Activated naive CD4-positive, alpha-beta T cell treated with anti-CD3 and anti-CD28 coated beads for 36 hours (primary cell): ENCODE measurements around the gene TPPP2. TPM values are rescaled to one million over a fixed set of nuclear protein-coding genes. Genes with fewer than 3 reads are reported as not detected.

Source experiments
- CTCF ChIA-PET: fragments of 350-600 bp; sonication (Branson Sonifier 250); formaldehyde crosslinking; loops from one replicate; lab custom pipeline; 2021; ENCODE audit warnings: antibody characterized with exemption; lab: Charles Lee
- DNase-seq: peaks from one replicate; pipeline ENCODE4 v3.0.0-alpha.2; 2020
- H3K27ac Mint-ChIP-seq: one replicate; pipeline ENCODE4 v1.8.0; 2021; ENCODE audit warnings: mild to moderate bottlenecking, mixed read lengths
- H3K27me3 Mint-ChIP-seq: one replicate; pipeline ENCODE4 v1.8.0; 2021; ENCODE audit warnings: low read depth, mixed read lengths
- H3K36me3 Mint-ChIP-seq: one replicate; pipeline ENCODE4 v1.8.0; 2021; ENCODE audit warnings: low read depth, mixed read lengths
- H3K4me1 Mint-ChIP-seq: one replicate; pipeline ENCODE4 v1.8.0; 2021; ENCODE audit warnings: low read depth, mixed read lengths
- H3K4me3 Mint-ChIP-seq: one replicate; pipeline ENCODE4 v1.8.0; 2021; ENCODE audit warnings: mild to moderate bottlenecking, moderate library complexity, mixed read lengths
- H3K9me3 Mint-ChIP-seq: one replicate; pipeline ENCODE4 v1.8.0; 2021; ENCODE audit warnings: mixed read lengths
- intact Hi-C: fragments of 100-400 bp; cut with micrococcal nuclease; formaldehyde crosslinking; loops from one replicate; pipeline ENCODE4 v1.15.1; 2023
- total RNA-seq, 2 experiments: library from RNA; stranded (reverse); gene quantifications; one replicate each; pipeline ENCODE4 v1.2.3, GENCODE V29; 2021

Gene TPPP2
- total RNA-seq, 2 experiments from 2014 or later, result not detected

- intact Hi-C loops, result loop anchor here (1.0 to 10.0 kb wide), 4 partner anchors 24 to 486 kb away; no protein-coding TSS in a partner anchor
- Mint-ChIP-seq H3K9me3 (no peaks in the 10 kb centered on the region), H3K36me3 (no peaks in the 10 kb centered on the region), H3K27me3 (peaks cover 67% of the 10 kb centered on the region), H3K4me3 (peak overlapping the region; percentile 56), H3K27ac (no peak overlapping the region), H3K4me1 (peaks cover 29% of the 10 kb centered on the region)
- peak; percentile 65 for DNase-seq
- CTCF ChIA-PET, result interaction anchor here (0.5 to 4.5 kb wide), 20 partner anchors 9 to 346 kb away, joined by 3 to 76 read pairs (median 5); no protein-coding TSS in a partner anchor
These were observed 38.7 kb downstream of the TPPP2 start for GRCh38 chr14:21068521-21069387.

DNA sequence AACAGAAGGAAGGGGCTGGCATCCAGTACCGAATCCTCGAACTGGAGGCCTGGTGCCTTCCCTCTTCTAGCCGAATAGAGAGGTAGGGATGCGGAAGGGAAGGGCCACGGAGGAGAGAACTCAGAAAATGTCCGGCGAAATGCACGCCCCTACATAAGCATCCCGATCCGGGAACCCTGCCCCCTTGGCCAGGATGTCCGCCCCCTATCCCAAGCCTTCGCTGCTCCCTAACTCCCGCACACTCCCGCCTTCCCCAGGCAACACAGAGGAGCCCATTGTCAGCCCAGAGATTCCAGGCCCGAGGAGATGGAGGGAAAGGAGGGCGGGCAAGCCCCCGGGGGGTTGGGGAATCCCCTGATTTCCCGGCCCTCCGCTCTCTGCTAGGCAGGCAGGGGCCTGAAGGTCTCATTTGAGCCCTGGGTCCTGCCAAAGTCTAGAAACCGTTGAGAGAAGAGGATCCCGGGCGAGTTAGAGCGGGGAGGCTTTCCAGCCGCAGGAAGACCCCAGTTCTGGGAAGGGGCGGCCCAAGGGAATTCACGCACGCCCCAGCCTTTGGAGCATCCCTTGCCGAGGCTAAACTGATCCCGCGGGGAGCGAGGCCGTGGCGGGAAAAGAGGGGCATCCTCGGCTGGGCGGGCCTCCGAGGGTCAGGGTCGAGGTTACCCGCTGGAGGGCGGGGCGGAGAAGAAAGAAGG lies 39.5 kb downstream of the TPPP2 start:
- H3K9me3 Mint-ChIP-seq, result no peaks in the 10 kb centered on the region
- no peaks in the 10 kb centered on the region for H3K36me3 Mint-ChIP-seq
- no peak overlapping the region for H3K27ac Mint-ChIP-seq
- H3K4me1 Mint-ChIP-seq, result peaks cover 29% of the 10 kb centered on the region
- CTCF ChIA-PET, result interaction anchor here (1.1 to 4.5 kb wide), 12 partner anchors 19 to 64 kb away, joined by 5 to 76 read pairs (median 28); no protein-coding TSS in a partner anchor
- peak overlapping the region; percentile 56 for H3K4me3 Mint-ChIP-seq
- no peak for DNase-seq
- peaks cover 67% of the 10 kb centered on the region for H3K27me3 Mint-ChIP-seq
- intact Hi-C loops, result loop anchor here (10.0 kb wide), 1 partner anchor 485 kb away; no protein-coding TSS in a partner anchor

DNA sequence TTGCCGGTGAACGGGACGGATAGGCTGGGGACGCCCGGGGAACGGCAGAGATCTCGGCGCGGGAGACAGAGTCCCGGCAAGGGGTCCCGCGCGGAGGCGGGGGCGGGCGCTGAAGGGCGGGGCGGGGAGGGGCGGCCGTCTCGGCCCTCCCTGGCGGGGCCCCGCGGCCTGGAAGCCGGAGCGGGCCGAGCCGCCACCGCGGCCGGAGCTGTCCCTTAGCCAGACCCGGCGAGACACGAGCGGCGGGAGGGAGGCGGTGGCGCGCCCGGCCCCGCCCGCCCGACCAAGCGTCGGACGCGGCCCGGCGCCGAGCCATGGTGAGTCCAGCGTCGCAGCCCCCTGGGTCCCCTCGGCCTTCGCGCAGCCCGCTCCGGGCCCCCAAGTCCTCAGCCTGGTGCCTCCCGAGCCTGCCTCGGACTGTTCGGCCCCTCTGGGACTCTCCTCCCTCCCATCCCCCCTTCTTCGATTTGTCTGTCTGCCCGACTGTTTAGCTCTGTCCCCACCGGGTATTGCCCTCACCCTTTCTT lies 40.1 kb downstream of the TPPP2 start, which contains the start of gene ARHGEF40:
ARHGEF40 (plus strand) TSS at position 222 of the 527 bp plus-strand sequence; CDS start at position 315, 93 bp downstream.
- intact Hi-C loops, result no loop called here
- CTCF ChIA-PET, result interaction anchor here (1.6 to 5.8 kb wide), 6 partner anchors 16 to 100 kb away, joined by 7 to 60 read pairs (median 23); no protein-coding TSS in a partner anchor
- Mint-ChIP-seq H3K4me3 (peak within 1 kb of the TSS; percentile 65), H3K36me3 (no peaks in the 10 kb centered on the region), H3K27me3 (peaks cover 62% of the 10 kb centered on the region), H3K9me3 (no peaks in the 10 kb centered on the region), H3K4me1 (peaks cover 29% of the 10 kb centered on the region), H3K27ac (no peak within 1 kb of the TSS)
- DNase-seq, result peak; percentile 19

DNA sequence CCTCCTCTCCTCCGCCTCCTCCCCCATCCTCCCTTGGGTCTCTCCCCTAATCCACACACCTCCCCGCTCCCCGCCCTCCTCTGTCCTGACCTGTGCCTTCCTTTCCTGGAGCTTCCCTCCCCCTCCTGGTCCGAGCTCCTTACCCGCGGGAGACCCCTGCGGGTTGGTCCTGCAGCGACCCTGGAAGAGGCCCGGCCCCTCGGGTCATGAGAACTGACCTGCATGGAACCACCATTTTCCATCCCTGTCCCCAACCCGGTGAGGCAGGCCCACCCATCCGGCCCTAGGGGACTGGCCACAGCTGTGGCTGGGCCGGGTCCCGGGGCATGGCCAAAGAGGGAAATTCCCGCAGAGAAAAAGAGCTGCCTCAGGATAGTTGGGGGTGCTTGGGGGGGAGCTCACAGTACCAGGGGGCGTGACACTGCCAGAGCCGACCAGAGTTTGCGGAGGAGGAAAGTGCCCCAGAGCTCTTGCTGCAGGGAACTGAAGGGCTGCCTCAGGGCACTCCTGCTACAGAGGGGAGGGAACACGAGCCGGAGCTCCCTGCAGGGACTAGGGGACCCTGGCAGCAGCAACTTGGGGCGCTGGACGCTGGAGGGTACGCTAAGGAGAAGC lies 40.7 kb downstream of the TPPP2 start:
- H3K9me3 Mint-ChIP-seq, result no peaks in the 10 kb centered on the region
- no peak overlapping the region for H3K27ac Mint-ChIP-seq
- CTCF ChIA-PET, result interaction anchor here (1.0 to 5.8 kb wide), 9 partner anchors 16 to 145 kb away, joined by 4 to 60 read pairs (median 13); no protein-coding TSS in a partner anchor
- peak; percentile 23 for DNase-seq
- H3K4me1 Mint-ChIP-seq, result peaks cover 29% of the 10 kb centered on the region
- intact Hi-C loops, result no loop called here
- H3K36me3 Mint-ChIP-seq, result no peaks in the 10 kb centered on the region
- H3K27me3 Mint-ChIP-seq, result peaks cover 58% of the 10 kb centered on the region
- peak overlapping the region; percentile 65 for H3K4me3 Mint-ChIP-seq

DNA sequence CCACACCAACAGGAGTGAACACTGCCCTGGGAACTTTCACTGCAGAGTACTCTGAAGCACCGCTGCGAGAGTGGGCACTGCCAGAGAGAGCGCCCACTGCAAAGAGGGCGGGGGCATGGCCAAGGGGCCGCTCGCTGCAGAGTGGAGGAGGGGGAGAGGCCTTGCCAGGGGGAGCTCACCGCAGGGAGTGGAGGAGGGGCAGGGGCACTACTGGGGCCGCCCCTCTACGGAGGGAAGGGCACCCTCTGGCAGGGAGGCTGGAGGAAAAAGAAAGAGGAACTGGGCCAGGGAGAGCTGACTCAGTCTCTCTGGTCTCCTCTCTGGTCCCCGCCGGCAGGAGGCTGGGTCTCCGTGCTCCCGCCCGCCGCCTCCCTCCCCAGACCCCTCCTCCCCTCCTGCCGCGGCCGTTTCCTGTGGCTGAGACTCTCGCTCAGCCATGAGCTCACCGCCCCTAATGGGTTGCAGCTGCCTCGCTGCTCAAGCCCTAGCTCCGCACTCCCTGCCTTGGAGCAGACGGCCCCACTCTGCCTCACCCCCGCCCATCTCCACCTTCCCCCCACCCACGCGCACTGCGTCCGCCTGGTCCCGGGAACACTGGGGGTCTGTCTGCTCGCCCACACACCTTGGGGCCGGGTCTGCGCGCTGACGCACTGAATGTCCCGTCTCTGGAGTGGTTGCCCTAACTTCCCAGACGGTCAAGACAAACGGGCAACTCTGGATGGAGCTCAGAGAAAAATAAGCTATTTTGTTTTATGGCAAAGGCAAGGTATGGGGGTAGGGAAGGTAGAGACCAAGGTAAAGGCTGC lies 41.4 kb downstream of the TPPP2 start:
- DNase-seq, result peak; percentile 84
- Mint-ChIP-seq H3K36me3 (no peaks in the 10 kb centered on the region), H3K4me3 (peak overlapping the region; percentile 65), H3K27me3 (peaks cover 55% of the 10 kb centered on the region), H3K27ac (no peak overlapping the region), H3K4me1 (peaks cover 29% of the 10 kb centered on the region), H3K9me3 (no peaks in the 10 kb centered on the region)
- CTCF ChIA-PET, result interaction anchor here (0.8 to 5.8 kb wide), 11 partner anchors 11 to 144 kb away, joined by 3 to 60 read pairs (median 7); no protein-coding TSS in a partner anchor
- intact Hi-C loops, result no loop called here

DNA sequence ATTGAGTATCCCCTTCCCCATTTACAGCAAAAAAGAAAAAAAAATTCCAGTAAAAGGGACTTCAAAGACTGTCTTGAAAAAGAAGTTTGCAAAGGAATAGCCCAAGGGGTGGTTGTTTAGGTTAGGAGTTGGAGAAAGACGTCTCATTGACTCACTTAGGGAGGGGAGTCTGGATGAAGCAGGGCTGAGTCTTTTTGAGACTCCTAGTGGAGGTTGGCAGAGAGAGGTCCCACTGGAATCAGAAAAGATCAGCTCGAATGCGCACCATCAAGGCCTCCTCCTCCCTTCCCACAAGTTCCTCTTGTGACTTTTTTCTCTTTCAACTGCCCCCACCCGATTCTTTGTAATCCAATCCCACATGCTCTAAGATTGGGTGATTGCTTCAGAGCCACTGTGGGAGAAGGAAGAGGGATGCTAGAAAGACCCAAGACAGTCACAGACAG lies 42.0 kb downstream of the TPPP2 start:
- intact Hi-C loops, result no loop called here
- Mint-ChIP-seq H3K27me3 (peaks cover 52% of the 10 kb centered on the region), H3K27ac (no peak overlapping the region)

DNA sequence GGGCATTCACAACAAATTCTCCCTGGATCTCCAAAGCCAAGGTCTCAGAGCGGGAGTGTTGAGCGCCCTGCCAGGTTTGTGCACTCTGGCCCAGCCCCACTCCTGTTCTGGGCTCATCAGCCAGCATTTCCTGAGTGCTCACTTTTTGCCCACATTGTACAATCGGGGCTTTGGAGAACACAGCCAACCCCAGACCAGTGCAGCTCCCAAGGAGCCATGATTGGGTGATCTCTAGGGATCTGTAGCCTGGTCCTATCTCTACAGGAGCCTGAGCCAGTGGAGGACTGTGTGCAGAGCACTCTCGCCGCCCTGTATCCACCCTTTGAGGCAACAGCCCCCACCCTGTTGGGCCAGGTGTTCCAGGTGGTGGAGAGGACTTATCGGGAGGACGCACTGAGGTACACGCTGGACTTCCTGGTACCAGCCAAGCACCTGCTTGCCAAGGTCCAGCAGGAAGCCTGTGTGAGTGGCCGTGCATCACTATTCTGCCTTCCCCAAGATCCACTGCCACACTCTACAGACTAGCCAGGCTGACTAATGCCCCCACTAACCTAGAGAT lies 42.8 kb downstream of the TPPP2 start:
- DNase-seq, result no peak
- H3K27me3 Mint-ChIP-seq, result peaks cover 47% of the 10 kb centered on the region
- no peaks in the 10 kb centered on the region for H3K9me3 Mint-ChIP-seq
- peaks cover 29% of the 10 kb centered on the region for H3K4me1 Mint-ChIP-seq
- H3K4me3 Mint-ChIP-seq, result no peak overlapping the region
- intact Hi-C loops, result no loop called here
- CTCF ChIA-PET, result interaction anchor here (0.7 to 5.8 kb wide), 6 partner anchors 14 to 238 kb away, joined by 3 to 60 read pairs (median 19); no protein-coding TSS in a partner anchor
- no peaks in the 10 kb centered on the region for H3K36me3 Mint-ChIP-seq
- H3K27ac Mint-ChIP-seq, result no peak overlapping the region

More for the DNA sequence above, 42.0 kb downstream of the TPPP2 start:
- CTCF ChIA-PET, result interaction anchor here (0.7 to 5.8 kb wide), 10 partner anchors 11 to 239 kb away, joined by 3 to 60 read pairs (median 10); no protein-coding TSS in a partner anchor
- peaks cover 29% of the 10 kb centered on the region for H3K4me1 Mint-ChIP-seq
- DNase-seq, result no peak
- no peaks in the 10 kb centered on the region for H3K9me3 Mint-ChIP-seq
- H3K36me3 Mint-ChIP-seq, result no peaks in the 10 kb centered on the region
- H3K4me3 Mint-ChIP-seq, result no peak overlapping the region

DNA sequence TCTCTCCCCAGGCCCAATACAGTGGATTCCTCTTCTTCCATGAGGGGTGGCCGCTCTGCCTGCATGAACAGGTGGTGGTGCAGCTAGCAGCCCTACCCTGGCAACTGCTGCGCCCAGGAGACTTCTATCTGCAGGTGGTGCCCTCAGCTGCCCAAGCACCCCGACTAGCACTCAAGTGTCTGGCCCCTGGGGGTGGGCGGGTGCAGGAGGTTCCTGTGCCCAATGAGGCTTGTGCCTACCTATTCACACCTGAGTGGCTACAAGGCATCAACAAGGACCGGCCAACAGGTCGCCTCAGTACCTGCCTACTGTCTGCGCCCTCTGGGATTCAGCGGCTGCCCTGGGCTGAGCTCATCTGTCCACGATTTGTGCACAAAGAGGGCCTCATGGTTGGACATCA lies 43.9 kb downstream of the TPPP2 start:
- peaks cover 23% of the 10 kb centered on the region for H3K4me1 Mint-ChIP-seq
- no peaks in the 10 kb centered on the region for H3K9me3 Mint-ChIP-seq
- no peak overlapping the region for H3K4me3 Mint-ChIP-seq
- peaks cover 39% of the 10 kb centered on the region for H3K27me3 Mint-ChIP-seq
- DNase-seq, result no peak
- H3K27ac Mint-ChIP-seq, result no peak overlapping the region
- no peaks in the 10 kb centered on the region for H3K36me3 Mint-ChIP-seq
- intact Hi-C loops, result no loop called here
- CTCF ChIA-PET, result interaction anchor here (0.6 to 5.8 kb wide), 4 partner anchors 13 to 68 kb away, joined by 3 to 60 read pairs (median 10); no protein-coding TSS in a partner anchor

- DNase-seq, result no peak
- Mint-ChIP-seq H3K9me3 (no peaks in the 10 kb centered on the region), H3K27me3 (peaks cover 31% of the 10 kb centered on the region), H3K4me1 (peaks cover 16% of the 10 kb centered on the region), H3K36me3 (no peaks in the 10 kb centered on the region), H3K4me3 (no peak overlapping the region), H3K27ac (no peak overlapping the region)
- intact Hi-C loops, result no loop called here
- CTCF ChIA-PET, result interaction anchor here (0.6 to 5.8 kb wide), 4 partner anchors 12 to 69 kb away, joined by 4 to 60 read pairs (median 10); no protein-coding TSS in a partner anchor
These were observed 44.6 kb downstream of the TPPP2 start for GRCh38 chr14:21074398-21075272.
